Measurements from ENCODE around the gene KHNYN.
"Not testable (repeated sequence)": the region's sequence is repeated elsewhere in the genome, so short reads cannot be mapped to it uniquely, and the experiment has no call there.

KHNYN gene

DNA sequence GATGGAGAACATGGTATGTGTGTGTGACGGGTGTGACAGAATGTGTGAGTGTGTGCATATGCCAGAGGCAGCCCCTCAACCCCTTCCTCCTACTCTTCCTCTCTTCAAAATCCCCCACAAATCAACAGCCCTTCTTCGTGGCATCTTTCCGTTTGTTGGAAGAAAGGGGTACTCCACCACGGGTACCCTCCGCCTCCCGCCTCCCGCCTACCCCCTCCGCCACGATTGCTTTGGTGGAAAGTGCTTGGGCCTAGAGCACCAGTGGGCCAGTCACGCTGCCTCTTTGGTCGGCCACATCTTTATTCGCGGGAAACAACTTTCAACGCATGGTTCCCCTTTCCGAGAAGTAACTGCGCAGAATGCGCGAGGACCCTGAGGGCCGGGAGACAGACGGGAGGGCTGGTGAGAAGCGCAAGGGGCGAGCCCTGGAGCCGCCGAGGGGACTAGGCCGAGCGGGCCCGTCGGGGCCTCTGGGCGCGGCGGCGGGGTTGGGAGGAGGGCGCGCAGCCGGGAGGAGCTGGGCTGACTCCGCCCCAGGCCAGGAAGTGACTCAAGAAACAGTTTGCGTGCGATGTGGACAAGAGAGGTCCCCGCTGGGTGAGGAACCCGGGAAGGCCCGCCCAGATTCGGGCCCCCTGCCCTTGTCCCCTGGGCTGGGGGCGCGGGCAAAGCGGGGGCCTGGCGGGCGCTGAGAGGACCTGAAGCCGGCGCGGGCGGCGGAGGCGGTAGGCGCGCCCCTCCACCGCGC is at the start of gene KHNYN, which contains the start of gene CBLN3:
Gene KHNYN, plus strand, starts transcription at position 560 of the 748 bp plus-strand sequence. CDS start 777 bp downstream, outside the sequence.
Gene CBLN3, minus strand, starts transcription at position 274 of the 748 bp plus-strand sequence. CDS start 614 bp downstream, outside the sequence.
- DNase-seq = peak in 49 of 51 donors; percentile 33 to 86 (median 73)

DNA sequence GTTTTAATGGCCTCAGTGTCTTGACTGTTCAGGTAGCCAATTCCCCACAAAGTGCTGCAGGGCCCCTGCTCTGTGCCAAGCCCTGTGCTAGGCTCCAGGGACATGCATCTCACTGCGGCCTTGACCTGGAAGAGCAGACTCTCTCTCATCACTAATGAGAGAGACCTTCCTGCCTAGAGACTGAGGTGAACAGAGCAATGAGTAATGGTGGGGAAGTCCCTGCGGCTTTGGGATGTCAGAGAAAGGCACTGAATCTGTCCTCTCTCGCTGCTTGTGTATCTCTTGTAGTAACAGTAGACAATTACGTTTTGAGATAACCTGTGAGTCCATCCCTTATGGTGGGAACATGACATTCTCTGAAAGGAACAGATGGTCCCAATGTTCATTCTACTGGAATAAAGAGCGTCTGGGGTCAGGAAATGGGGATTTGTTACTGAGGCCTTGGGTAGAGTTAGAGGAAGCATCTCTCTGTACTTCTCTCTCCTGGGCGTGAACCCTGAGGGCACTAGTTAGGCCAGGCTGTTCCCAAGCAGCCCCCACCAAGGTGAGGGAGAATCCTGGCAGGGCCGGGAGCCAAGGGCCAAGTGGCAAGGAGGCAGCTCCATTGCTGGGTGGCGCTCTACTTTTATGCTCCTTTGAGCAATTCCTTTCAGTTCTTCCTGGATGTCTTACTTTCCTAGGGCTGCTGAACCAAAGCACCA is 48.2 kb upstream of the KHNYN start:
- DNase-seq = no peak

DNA sequence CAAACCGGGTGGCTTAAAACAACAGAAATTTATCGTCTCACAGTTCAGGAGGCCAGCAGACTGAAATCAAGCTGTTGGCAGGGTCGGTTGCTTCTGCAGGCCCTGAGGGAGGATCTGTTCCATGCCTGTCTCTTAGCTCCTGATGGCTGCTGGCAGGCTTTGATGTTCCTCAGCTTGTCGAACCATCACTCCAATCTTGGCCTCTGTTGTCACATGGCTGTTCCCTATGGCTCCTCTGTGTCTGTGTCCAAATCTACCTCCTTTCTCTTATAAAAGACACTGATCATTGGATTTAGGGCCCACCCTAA is 47.7 kb upstream of the KHNYN start:
- DNase-seq = no peak

DNA sequence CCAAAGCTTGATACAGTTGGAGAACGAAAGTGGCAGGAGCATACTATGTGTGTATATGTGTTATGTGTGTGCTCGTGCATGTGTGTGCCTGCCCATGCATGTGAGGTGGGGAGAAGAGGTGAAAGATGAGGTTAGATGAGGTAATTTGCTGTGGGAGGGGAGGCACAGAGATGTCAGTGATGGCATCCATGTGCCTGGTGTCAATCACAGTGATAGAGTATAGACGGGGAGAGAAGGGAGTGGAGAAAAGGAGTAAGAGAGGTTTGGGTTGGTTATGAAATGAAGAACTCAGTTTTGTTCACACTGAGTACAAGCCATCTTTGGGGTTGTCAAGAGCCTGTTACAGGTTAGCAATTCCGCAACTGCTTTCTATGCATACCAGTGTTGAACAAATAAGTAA is 45.6 kb upstream of the KHNYN start:
- no peak for DNase-seq

DNA sequence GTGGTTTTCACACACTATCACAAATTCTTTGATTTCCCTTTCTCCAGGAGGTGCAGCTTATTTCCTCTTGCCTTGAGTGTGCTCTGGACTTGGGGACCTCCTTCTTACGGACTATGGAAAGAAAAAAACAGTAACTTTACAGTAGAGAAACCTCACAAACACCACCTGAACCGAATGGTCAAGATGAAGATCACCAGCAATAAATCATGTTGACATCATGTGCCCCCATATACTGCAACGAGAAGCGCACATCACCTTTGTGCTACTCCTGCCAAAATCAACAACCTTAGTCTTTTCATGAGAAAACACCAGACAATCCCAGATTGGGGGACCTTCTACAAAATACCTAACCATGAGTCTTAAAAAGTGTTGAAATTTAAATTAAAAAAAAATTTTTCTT is 44.2 kb upstream of the KHNYN start:
- DNase-seq = no peak

DNA sequence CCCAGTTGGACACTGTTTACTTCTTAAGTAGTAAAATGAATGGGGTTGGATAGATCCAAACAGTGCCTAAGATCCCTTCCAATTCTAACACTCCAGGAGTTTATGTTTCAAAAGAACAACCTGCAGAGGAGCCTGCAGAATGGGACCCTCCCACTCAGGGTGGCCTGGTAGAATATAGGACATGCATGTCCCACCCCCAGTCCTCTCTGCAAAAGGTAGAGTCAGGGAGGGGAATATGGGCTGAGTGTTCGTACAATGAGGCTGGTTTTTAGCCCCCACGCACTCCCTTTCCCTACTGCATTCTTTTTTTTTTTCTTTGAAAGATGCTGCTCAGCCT is 42.8 kb upstream of the KHNYN start:
- DNase-seq = no peak

DNA sequence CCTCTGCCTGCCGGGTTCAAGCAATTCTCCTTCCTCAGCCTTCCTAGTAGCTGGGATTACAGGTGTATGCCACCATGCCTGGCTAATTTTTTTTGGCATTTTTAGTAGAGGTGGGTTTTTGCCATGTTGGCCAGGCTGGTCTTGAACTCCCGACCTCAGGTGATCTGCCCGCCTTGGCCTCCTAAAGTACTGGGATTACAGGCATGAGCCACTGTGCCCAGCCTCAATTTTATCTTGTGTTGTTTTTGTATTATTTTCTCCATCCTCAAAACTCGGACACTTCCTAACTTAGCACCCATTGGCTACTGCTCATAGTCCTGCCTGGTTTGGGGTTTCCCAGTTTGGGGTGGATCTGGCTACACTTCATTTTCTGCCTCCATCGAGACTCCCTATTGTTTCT is 42.2 kb upstream of the KHNYN start:
- DNase-seq = not testable (repeated sequence)

DNA sequence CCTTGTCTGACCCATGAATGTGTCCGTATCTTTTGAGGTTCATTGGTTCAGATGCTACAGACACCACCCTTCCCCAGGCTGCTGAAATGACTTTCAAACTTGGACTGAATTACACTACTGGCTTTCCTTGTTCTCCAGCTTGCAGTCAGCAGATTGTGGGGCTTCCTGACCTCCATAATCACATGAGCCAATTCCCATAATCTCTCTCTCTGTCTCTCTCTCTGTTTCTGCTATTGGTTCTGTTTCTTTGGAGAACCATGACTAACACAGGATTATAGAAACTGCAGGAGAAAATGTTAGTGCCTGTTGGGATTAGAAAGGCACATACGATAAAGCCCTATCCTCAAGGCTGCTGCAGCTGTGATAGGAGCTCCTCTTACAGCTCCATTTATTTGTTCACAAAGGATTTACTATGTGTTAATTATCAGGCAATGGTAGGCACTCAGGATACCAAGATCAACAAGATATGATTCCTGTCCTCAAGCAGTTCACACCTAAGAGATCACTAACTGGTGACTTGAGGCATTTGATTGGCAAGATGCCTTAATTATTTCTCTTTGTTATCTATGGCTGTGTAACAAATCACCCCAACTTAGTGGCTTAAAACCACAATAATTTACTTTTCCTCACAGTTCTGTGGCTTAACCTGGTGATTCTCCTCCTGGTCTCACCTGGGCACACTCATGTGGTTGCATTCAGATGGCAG is 41.1 kb upstream of the KHNYN start:
- no peak for DNase-seq

DNA sequence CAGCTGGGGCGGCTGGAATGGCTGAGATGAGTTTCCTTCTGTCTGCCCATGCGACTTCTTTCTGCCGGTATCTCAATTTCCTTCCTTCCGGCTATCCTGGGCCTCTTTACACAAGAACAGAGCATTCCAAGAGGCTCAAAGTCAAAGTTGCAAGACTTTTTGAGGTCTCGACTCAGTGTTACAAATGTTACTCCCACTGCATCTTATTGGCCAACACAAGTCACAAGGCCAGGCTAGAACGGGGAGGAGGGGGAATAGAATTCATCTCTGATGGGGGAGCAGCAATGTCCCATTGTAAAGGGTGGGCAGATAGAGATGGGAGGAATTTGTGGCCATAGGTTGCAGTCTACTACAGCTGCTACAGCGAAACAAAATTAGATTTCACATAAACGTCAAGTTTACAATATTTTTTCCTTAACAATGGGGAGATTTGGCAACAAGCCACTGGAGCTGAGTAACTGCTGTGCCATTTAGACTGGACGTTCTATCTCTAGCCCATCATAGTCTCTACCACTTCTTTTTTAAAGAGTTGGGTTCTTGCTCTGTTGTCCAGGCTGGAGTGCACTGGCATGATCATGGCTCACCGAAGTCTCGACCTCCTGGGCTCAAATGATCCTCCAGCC is 40.4 kb upstream of the KHNYN start:
- no peak for DNase-seq

DNA sequence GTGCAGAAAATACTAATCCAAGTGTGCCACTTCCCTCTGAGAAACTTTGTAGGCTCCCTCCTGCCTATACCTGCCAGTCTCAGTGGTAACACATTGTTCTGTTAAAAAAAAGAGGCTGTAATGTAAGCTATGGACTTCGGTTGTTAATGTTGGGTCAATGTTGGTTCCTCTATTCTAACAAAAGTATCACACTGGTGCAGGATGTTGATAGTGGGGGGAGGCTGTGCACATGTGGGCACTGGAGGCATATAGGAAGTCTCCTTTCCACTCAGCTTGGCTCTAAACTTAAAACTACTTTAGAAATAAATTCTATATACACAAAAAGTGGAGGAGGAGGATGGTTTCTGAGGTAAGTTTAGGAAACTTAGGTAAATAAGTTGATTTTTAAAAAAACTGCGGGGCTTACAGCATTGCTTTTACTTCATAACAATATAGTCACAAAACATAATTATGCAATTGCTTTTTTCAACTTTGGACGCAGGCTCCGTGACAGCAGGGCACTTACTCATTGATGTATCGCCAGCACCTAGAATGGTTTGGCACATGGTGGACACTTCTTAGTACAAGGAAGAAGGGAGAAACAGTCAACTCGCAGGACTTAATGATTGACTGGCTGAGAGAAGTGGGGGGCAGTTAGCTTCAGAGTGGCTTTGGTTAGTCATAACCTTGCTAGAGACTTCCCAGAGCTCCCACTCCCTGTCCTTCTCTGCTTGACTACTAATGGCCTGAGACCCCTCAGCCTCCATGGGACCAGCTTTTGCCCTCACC is 38.9 kb upstream of the KHNYN start:
- DNase-seq = no peak

DNA sequence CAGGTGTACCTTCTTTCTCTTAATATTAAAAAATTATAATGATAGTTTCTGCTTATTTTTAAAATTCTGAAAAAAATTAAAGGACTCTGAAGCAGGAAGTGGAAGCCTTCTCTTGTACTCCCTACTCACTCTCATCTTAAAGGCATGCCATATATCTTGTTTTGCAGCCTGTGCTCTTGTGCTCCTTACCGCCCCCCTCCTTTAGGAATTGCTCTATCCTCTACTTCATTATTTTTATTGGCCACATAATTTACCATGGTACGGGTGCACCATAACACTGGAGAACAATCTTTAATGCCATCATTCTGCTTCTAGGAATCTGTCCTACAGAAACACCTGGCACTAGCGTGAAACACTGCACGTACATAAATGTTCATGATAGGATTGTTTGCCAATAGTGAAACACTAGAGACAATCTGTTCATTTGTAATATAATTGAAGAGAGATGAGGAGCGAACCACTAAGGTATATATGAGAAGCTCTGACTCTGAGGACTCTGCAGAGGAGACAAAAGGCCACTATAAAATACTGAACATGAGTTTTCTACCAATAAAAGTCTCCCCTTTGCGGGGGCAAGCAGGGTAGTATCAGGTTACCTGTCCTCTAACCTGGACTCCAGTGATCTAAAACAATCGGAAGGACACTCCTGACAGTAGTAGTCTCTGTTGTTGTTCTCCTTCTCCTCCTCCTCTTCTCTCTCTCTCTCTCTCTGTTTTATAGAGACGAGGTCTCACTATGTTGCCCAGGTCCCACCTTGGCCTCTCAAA is 37.2 kb upstream of the KHNYN start:
- no peak for DNase-seq

DNA sequence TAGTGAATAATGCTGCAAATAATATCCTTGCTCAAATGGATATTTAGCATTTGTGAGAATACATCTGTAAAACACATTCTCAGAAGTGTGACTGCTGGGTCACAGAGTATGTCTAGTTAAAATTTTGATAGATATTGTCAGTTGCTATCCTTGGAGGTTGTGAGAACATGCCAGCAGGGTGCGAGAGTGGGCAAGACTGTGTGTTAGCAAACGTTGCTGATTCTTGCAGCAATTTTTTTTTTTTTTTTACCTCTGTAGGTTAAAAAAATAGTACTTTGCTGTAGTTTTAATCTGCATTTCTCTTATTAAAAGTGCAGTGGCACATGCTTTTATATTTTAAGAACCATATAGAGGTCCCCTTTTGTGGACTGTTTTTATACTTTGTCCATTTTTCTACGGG is 35.5 kb upstream of the KHNYN start:
- DNase-seq = no peak

DNA sequence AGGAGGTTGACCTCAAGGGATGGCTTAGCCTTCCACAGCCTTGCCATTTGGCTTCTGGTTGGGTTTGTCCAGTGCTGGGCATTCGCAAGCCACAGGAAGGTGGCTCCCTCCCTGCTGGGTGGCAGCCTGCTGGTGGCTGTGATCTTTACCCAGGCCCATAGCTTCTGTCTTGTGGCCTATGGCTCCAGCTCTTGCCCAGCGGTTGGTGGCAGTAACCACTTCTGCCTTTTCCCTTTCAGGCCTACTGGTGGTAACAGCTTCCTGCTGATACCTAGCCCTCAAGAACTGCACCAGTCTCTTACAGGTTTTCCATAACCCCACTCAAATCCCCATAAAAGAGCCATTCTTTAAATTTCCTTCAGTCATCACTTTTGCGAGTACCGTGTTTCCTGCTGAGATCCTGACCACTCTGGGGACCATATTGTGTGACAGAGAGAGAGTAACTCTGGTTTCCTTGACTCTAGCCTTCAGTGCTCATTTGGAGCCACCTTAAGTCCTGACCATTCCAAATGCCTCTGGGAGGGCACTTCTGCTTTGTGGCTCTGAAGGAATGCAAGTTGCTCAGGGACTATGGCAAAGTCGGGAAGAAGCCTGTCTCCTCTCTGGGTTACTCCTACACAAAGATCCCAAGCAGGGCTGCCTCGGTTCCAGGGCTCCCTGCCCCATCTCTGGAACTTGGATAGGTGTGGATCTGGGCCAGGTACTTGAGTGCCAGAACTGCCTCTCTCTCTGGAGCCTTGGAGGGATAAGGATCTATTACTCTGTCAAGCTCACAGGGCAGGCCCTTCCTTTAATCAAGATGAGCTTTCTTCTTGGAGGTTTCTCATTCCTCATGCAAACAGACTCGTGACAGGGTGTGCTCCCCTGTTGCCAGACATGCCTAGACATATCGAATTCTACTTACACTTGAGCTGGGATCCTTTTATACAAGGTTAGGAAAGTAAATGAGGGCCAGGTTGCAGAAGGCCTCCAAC is 33.9 kb upstream of the KHNYN start:
- DNase-seq = no peak

DNA sequence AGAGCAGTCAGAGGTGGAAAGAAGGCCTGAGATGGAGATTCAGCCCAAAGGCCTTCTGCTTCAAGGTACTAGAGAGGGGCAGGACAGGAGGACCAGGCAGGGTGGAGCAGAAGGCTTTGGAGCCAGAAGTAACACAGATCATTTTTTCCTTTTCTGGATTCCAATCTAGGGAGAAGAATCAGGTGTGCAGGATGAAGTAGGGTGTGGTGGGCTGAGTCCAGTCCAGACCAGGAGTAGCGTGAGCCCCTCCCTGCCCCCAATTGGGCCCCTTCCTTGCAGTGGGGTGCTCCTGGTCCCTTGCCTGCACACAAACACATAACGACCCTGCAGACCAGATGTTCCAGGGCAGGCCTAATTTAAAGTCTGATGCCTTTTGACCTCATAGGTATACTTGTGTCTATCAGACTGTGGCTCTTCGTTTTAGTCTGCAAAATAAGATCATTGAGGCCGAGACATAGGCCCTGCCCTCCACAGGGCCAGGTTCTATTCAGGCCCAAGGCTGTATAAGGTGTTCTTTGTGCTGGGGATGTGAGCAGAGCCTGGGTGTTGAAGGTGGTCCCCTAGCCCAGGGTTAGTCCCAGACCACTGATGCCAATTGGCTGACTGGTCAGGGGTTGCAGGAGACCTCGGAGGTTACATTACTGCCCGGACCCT is 32.0 kb upstream of the KHNYN start:
- DNase-seq = no peak

DNA sequence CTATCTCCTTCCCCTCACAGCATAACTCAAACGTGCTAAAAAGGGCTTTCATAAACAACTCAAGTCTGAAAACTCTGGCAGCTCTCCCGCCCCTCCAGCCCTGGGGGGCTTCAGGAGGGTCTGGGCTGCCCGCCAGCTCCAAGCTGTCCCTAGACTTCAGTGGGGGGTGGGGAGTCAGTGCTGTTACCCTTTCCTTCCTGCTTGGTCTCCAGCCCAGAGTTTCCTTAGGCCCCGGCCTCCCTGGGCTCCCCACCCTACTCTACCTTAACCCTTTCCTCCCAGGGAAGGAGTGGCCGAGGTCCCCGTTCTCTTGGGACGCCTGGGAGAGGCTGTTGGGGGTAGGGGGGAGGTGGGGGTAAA is 31.5 kb upstream of the KHNYN start:
- no peak for DNase-seq

DNA sequence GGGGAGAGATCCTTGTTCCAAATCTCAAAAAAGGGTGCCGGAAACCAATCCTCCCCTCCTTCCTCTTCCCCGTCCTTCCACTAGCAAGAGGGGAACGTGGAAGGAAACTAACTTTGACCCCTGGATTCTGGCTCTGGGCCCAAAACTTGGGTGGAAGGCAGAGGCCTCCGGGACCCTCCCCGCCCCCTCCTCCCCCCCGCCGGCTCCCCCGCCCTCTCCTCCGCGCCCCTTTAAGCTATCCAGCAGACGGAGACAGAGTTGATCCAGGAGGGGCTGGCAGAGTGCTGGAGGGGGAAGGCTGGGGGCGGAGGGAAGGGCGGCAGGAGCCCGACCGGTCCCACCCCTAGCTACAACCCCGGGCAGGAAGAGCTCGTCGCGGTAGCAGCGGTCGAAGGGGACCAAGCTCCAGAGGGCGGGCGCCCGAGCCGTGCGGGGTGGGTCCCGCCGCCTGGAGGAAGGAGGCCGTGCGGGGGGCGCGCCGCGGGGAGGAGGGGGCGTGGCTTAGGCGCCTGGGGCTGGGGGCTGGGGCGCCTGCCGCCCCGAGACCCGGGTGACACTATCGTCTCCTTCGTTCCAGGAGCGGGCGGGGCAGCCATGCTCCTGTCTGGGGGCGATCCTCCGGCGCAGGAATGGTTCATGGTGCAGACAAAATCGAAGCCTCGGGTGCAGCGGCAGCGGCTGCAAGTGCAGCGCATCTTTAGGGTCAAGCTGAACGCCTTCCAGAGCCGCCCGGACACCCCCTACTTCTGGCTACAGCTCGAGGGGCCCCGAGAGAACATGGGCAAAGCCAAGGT is 30.9 kb upstream of the KHNYN start, which contains the start of gene NYNRIN:
Gene NYNRIN, plus strand, starts transcription at position 351 of the 794 bp plus-strand sequence. Its CDS starts 244 bp downstream, at position 595.
- DNase-seq = peak in 12 of 51 donors; percentile 15 to 57 (median 24)

DNA sequence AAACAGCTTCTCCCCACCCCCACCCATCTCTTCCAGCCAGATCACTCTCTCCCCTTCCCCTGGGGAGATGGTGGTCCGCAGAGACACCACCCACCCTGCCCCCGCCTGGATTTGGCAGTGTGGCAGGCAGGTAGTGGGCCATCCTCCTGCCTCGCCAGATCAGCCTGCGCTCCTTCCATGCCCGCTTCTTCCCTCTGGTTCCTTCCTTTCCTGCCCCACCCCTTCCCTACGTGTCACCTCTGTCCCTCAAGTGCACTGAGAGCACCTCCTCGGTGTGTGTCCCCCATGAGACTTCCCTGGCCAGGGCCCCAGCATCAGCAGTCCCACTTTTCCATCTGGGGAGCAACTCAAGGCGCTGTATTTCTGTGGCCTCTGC is 30.3 kb upstream of the KHNYN start:
- no peak for DNase-seq
